AG09309 (cell line): Measurements from ENCODE around the gene CDK16.
A peak's percentile ranks its signal among the peaks of the same experiment; 100 is the strongest.

Source experiments
- DNase-seq: peaks from one replicate; pipeline ENCODE4 v3.0.0-alpha.2; 2010; ENCODE audit warnings: low read depth
- H3K4me3 ChIP-seq: 2 replicates; pipeline ENCODE4 v1.5.1; 2011; ENCODE audit warnings: mild to moderate bottlenecking, low read depth, low read length, moderate library complexity; ENCODE audit not compliant: control insufficient read depth
- TF ChIP-seq, protein P1 (sequence below): IDR thresholded peaks from 2 replicates; pipeline ENCODE4 v1.5.1; 2011; ENCODE audit warnings: mild to moderate bottlenecking, low read depth, low read length, inconsistent platforms; ENCODE audit not compliant: insufficient read depth, control insufficient read depth; ENCODE audit errors: missing control alignments

CDK16 gene

GRCh38 chrX:47197526-47197925 is 21.0 kb upstream of the CDK16 start:
- TF ChIP-seq, protein P1, sequence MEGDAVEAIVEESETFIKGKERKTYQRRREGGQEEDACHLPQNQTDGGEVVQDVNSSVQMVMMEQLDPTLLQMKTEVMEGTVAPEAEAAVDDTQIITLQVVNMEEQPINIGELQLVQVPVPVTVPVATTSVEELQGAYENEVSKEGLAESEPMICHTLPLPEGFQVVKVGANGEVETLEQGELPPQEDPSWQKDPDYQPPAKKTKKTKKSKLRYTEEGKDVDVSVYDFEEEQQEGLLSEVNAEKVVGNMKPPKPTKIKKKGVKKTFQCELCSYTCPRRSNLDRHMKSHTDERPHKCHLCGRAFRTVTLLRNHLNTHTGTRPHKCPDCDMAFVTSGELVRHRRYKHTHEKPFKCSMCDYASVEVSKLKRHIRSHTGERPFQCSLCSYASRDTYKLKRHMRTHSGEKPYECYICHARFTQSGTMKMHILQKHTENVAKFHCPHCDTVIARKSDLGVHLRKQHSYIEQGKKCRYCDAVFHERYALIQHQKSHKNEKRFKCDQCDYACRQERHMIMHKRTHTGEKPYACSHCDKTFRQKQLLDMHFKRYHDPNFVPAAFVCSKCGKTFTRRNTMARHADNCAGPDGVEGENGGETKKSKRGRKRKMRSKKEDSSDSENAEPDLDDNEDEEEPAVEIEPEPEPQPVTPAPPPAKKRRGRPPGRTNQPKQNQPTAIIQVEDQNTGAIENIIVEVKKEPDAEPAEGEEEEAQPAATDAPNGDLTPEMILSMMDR: no peak
- DNase-seq: no peak

GRCh38 chrX:47198026-47198686 is 20.3 kb upstream of the CDK16 start:
- DNase-seq: no peak
- no peak overlapping the region for H3K4me3 ChIP-seq
- TF ChIP-seq, protein P1: no peak

More at GRCh38 chrX:47197526-47197925, 21.0 kb upstream of the CDK16 start:
- peak overlapping the region; percentile 2 for H3K4me3 ChIP-seq

DNA sequence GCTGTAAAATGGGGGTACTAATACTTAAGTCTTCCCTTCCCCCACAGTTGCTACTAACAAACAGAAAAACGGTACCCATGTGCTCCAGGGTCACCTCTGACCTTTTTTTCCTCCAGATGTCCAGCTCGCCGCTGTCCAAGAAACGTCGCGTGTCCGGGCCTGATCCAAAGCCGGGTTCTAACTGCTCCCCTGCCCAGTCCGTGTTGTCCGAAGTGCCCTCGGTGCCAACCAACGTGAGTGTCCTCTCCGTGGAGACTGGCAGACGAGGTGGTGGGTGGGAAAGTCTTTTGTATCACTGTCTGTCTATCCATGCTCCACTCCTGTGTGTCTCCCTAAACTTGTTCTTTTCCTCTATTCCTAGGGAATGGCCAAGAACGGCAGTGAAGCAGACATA is 19.8 kb upstream of the CDK16 start:
- TF ChIP-seq, protein P1: no peak
- H3K4me3 ChIP-seq: no peak overlapping the region
- no peak for DNase-seq

GRCh38 chrX:47199286-47199685 is 19.2 kb upstream of the CDK16 start:
- DNase-seq: no peak
- no peak overlapping the region for H3K4me3 ChIP-seq
- TF ChIP-seq, protein P1: no peak

DNA sequence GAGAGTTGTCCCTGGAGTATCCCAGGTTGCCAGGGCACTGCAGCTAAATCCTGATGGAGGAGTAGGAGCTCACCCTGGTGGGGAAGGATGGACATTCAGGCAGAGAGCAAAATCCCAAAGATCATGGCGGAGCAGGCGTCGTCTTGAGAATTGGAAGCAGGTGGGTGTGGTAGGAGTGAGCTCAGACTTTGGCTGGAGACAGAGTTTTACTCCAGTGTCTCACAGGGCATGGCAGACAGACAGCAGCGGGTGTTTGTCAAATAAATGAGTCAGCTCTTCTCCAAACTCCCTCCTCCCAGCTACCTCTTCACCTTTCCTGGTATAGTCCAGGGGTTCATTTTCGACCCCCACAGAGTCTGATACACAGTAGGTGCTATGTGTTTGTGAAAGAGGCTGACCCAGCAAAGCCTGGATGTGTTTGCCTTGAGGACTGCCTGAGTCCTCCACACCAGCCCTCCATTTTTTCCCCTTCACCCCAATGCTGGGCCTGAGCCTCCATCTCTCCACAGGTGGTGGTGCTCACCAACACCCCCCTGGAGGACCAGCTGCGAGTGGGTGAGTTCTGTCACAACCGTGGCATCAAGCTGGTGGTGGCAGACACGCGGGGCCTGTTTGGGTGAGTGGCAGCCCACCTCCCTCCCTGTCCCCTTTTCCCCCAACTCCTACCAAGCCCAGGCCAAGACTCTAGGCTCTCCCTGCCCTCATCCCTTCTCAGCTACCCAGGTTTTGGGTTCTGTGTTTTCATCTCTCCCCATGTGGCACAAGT is 17.9 kb upstream of the CDK16 start:
- TF ChIP-seq, protein P1: peak; percentile 58
- peak; percentile 59 for DNase-seq

DNA sequence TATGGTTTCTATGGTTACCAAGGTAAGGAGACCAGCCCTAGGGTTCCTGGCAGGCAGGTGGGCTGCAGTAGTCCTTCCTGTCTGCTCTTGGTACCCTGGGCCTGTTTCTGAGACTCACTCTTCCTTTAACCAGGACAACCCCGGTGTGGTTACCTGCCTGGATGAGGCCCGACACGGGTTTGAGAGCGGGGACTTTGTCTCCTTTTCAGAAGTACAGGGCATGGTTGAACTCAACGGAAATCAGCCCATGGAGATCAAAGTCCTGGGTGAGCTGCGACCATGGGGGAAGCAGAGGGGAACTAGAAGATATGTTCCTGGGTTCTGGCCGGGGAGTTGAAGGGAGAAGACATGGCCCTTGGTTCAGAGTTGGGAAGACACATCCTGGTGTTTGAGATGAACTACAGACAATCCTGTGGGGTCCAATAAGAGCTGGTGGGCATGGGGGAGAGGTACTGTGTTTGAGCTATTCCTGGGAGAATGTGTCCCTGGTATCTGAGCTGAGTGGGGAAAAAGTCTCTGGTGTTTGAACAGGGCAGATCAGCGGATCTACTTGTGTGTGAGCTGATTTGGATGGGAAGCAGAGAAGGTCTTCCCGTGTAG is 17.0 kb upstream of the CDK16 start:
- no peak overlapping the region for H3K4me3 ChIP-seq
- TF ChIP-seq, protein P1: no peak
- DNase-seq: no peak

More for the DNA sequence above, 17.9 kb upstream of the CDK16 start:
- H3K4me3 ChIP-seq: no peak overlapping the region
